Heart left ventricle (tissue), 13 donors: ENCODE data around the gene CHN2.

Experiments
- CTCF ChIP-seq, 12 donors: fragments of 200-600 bp; sonication (generic) in 4 of 12; IDR thresholded peaks; one replicate each; pipeline versions ENCODE4 v1.5.0 to v1.8.0; 2018 to 2022; ENCODE audit warnings: antibody characterized with exemption in 12 of 12, mild to moderate bottlenecking in 5 of 12
- POLR2A ChIP-seq, 2 donors: fragments of 450-650 bp; IDR thresholded peaks; one replicate each; pipeline ENCODE4 v1.6.1; 2017; ENCODE audit warnings: antibody characterized with exemption in 2 of 2, mild to moderate bottlenecking in 2 of 2, moderate library complexity in 2 of 2
- donor health status: ischemic (EF 13 %, LVEDD 7.1; RV severe dilation, severe dysfunction).
- donor health status: DM: no; HTN: yes; CAD: no.
- donor health status: DM: no; HTN: no; CAD: no.
- donor health status: ischemic (EF 25% LVEDD 6.9; RV normal size, moderate dysfunction).
- donor health status: ischemic (EF 25% LVEDD 5.7; RV mildly dilated, moderate dysfunction).
- donor health status: ischemic (EF 35%, LVEDD 5.7; RV mildly dilated, moderate dysfunction).
- donor health status: nonischemic (EF 11% LVEDD 7.7; RV severe dilation, severe dysfunction).
- donor health status: DM: yes; HTN: yes; CAD: no.
- donor health status: PGD.
- donor health status: ischemic (EF 29% LVEDD 5.4; RV normal size, mild dysfunction).
- donor health status: nonischemic (EF 23%, LVEDD 6.1; RV moderate dilation, normal function).

GRCh38 chr7:29430279-29430949, 235.8 kb downstream of the CHN2 start:
- TF ChIP-seq CTCF (IDR thresholded peaks at IDR 0.05) = no peak
- TF ChIP-seq POLR2A (IDR thresholded peaks at IDR 0.05) = no peak
